Cardiac fibroblast (primary cell): ENCODE data around the gene TLR5.
A peak's percentile ranks its signal among the peaks of the same experiment; 100 is the strongest.

ENCODE experiments used
- DNase-seq, 2 donors: peaks; one replicate each; pipeline versions ENCODE4 v3.0.0 to v3.0.0-alpha.2; 2010; ENCODE audit warnings: low read depth in 2 of 2
- H3K4me3 ChIP-seq, 2 donors: replicated peaks in 1 of 2; 1 replicate in 1 of 2; 2 replicates in 1 of 2; pipeline ENCODE4 v1.5.1; 2011; ENCODE audit warnings: low read depth in 2 of 2, low read length in 2 of 2, mild to moderate bottlenecking in 2 of 2, moderate library complexity in 1 of 2
- TF ChIP-seq, protein P1 (sequence below): IDR thresholded peaks from one replicate; pipeline ENCODE4 v1.5.1; 2011; ENCODE audit warnings: low read depth, mild to moderate bottlenecking, low read length, inconsistent platforms

The TLR5 gene

DNA sequence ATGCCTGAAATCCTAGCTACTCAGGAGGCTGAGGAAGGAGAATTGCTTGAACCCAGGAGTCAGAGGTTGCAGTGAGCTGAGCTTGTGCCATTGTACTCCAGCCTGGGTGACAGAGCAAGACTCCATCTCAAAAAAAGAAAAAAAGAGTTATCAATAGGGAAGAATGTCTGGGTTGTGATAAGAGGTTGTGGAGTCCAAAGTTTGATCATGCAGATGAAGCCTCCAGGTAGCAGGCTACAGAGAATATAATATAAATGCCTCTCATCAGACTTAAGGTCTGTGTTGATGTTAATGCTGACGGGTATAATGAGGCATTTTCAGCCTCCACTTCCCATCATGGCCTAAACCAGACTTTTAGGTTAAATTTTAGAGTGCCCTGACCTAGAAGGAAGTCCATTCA lies 24.6 kb downstream of the TLR5 start:
- H3K4me3 ChIP-seq = no peak overlapping the region
- DNase-seq = no peak
- TF ChIP-seq, protein P1, sequence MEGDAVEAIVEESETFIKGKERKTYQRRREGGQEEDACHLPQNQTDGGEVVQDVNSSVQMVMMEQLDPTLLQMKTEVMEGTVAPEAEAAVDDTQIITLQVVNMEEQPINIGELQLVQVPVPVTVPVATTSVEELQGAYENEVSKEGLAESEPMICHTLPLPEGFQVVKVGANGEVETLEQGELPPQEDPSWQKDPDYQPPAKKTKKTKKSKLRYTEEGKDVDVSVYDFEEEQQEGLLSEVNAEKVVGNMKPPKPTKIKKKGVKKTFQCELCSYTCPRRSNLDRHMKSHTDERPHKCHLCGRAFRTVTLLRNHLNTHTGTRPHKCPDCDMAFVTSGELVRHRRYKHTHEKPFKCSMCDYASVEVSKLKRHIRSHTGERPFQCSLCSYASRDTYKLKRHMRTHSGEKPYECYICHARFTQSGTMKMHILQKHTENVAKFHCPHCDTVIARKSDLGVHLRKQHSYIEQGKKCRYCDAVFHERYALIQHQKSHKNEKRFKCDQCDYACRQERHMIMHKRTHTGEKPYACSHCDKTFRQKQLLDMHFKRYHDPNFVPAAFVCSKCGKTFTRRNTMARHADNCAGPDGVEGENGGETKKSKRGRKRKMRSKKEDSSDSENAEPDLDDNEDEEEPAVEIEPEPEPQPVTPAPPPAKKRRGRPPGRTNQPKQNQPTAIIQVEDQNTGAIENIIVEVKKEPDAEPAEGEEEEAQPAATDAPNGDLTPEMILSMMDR = no peak

DNA sequence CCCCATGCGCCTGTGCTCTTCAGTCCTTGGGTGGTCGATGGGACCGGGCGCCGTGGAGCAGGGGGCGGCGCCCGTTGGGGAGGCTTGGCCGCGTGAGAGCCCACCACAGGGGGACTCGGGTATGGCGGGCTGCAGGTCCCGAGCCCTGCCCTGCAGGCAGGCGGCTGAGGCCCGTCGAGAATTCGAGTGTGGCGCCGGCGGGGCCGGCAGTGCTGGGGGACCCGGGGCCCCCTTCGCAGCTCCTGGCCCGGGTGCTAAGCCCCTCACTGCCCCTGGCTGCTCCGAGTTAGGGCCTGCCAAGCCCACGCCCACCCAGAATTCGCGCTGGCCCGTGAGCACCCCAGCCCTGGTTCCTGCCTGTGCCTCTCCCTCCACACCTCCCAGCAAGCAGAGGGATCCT lies 26.1 kb downstream of the TLR5 start:
- TF ChIP-seq, protein P1 = no peak
- DNase-seq = no peak
- no peak overlapping the region for H3K4me3 ChIP-seq

DNA sequence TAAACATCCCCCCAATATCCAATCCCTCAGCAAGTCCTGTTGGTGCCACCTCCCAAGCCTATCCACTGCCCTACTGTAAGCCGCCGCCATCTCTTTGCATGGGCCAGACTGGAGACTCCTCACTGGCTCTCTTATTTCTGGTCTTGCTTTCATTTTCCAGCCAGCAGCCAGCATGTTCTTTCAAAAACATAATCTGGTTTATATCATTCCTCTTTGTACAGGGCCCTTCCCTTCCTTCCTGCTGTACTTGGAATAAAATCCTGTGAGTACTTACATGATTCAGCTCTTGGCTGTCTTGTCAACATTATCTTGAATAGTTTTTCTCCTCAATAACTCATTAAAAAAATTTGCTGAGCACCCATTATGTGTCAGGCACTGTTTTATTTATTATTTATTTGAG lies 28.2 kb downstream of the TLR5 start:
- TF ChIP-seq, protein P1 = no peak
- DNase-seq = peak; percentile 28 to 87
- H3K4me3 ChIP-seq = no peak overlapping the region

DNA sequence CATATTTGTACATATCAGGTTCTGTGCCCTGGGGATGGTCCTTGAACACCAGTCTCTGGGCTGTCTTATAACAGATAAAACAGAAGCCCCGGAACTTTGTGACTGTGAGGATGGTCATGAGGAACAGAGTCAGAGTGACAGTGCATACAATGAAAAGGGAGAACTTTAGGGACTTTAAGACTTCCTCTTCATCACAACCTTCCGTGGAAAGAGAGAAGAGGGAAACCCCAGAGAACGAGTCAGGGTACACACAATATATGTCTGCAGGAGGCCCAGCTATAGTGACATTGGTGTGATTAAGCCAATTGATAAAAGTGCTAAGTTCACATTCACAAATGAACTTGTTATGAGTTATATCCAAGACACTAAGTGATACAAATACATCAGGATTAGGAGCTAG lies 32.1 kb downstream of the TLR5 start:
- no peak overlapping the region for H3K4me3 ChIP-seq
- TF ChIP-seq, protein P1 = no peak
- DNase-seq = no peak

DNA sequence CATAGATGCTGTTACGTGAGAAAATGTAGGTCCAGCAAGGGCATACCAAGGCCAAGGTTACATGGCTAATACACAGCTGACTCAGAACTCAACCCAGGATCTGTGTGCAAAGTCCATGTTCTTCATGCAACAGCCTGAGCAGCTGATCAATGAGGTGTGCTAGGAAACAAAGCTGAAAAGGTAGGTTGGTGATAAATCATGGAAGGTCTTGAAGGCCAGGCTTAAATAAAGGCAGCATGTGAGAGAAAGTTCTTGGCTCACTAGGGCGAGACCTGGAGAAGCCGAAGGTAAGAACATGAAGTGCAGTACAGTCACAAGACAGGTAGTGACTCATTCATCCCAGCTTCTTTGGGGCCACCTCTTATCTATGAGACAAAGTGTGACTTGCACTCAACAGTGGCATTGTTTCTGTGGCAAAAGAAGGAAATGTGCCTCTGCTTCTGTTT lies 33.4 kb downstream of the TLR5 start:
- TF ChIP-seq, protein P1 = no peak
- no peak overlapping the region for H3K4me3 ChIP-seq
- peak; percentile 11 to 15 for DNase-seq

DNA sequence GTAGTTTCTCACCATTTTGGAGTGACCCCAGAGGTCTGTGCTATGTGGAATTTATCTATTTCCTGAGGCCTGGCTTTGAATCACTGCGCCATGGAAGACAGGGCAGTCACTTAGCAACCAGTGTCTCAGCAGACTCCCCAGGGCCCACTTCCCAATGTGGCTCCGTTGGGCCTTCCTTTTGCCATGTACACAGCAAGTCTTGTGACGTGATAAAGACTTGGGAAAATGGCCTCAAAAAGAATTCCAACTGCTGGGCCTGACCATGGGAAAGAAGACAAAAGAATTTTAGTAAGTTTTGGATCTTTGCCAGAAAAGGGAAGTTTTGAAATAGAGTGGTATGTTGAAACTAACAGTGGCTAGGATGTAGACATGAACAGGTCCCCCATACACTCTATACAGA lies 36.2 kb downstream of the TLR5 start:
- no peak overlapping the region for H3K4me3 ChIP-seq
- DNase-seq = peak; percentile 65 to 92
- TF ChIP-seq, protein P1 = no peak

DNA sequence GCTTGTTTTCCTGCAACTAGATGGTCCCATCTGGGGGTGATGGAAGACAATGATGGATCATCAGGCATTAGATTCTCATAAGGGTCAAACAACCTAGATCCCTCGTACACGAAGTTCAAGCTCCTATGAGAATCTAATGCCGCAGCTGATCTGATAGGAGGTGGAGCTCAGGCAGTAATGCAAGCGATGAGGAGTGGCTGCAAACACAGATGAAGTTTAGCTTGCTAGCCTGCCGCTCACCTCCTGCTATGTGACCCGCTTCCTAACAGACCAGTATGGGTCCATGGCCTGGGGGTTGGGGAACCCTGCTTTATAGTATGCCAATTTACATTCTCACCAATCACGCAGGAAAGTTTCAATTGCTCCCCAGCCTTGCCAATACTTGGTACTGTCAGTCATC lies 37.5 kb downstream of the TLR5 start:
- DNase-seq = no peak
- TF ChIP-seq, protein P1 = no peak
- H3K4me3 ChIP-seq = no peak overlapping the region
